GM12872 (cell line): Measurements from ENCODE around the gene VPS9D1.

ENCODE experiments used
- CTCF ChIP-seq: IDR thresholded peaks from 3 replicates; pipeline ENCODE4 v1.5.1; 2011; ENCODE audit warnings: low read depth, mild to moderate bottlenecking, low read length, moderate library complexity; ENCODE audit not compliant: insufficient read depth

VPS9D1 gene

GRCh38 chr16:89732142-89732917 lies 11.6 kb upstream of the VPS9D1 start:
- no peak for TF ChIP-seq CTCF

DNA sequence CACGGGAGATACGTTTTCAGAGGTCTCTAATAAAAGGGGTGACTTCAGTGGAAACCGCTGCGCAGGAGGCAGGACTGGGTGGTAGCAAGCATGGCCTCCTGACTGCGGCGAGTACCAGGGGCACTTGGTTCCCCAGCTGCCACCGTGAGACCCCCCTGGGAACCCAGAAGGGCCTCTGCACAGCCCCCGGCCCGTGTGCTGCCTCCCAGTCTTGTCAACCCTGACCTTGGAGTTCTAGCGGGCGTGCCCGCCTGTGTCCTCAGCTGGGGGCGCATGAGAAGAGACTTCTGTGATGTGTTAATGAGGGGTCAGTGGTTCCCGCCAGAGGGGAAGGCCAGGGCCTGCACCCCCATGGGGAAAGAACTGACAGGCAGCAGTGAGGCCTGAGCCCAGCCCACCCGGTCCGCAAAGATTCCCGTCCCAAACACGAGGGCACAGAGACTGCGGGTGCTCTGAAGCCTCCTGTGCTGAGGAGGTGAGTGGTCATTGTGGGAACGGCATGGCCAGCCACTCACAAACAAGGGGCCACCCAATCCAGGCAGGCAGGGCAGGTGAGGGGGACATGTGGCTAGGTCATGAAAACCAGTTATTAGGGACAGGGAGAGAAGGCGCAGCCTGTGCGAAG lies 10.0 kb upstream of the VPS9D1 start:
- TF ChIP-seq CTCF, result no peak

DNA sequence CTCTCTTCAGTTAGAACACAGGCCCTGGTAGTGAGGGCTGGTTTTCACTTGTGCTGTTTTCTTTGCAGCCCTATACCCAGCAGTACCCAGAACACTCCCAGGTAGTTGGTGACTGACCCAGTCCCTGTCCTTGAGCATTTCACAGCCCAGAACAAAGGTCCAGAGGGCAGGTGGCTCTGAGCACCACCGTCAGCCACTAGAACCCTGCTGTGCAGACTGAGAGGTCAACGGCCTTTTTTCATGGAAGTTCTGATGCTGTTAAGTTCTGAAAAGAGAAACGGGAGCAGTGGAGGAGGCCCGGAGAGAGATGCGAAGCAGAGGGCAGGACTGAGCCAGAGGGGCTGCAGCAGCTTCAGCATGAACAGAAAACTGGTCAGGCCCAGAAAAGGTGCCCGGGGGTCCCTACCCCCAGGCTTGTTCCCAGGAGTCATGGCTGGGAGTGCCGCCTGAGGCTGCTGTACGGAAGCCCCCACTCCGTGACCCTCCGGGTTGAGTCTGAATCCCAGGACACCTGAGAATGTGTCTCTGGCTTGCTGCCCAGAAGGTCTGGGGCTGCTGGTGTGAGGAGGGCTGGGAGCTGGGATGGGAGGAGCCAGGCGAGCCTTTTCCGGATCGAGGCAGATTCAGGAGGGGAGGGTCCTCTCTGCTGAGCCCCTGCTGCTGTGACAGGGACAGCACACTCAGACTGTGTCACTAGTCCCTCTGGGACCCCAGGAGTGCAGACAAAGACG lies 9.3 kb upstream of the VPS9D1 start:
- TF ChIP-seq CTCF, result no peak

DNA sequence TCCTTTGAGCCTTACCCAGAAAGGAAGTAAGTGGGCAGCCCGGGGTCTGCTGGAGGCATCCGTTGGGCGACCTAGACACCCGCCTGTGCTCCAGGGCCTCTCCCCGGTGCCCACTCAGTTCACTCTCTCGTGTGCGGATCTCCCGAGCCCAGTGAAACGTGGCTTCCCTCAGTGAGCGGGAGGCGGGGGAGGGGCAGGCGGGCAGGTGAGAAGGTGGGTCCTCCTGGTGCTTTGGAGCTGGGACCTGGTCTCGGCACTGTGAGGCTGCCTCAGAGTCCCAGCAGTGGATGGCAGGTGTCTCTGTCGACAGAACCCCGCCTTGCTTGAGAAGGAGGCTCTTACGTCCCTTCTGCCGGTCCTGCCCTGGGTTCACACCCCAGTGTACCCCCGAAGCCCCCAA lies 8.6 kb upstream of the VPS9D1 start:
- TF ChIP-seq CTCF, result no peak

DNA sequence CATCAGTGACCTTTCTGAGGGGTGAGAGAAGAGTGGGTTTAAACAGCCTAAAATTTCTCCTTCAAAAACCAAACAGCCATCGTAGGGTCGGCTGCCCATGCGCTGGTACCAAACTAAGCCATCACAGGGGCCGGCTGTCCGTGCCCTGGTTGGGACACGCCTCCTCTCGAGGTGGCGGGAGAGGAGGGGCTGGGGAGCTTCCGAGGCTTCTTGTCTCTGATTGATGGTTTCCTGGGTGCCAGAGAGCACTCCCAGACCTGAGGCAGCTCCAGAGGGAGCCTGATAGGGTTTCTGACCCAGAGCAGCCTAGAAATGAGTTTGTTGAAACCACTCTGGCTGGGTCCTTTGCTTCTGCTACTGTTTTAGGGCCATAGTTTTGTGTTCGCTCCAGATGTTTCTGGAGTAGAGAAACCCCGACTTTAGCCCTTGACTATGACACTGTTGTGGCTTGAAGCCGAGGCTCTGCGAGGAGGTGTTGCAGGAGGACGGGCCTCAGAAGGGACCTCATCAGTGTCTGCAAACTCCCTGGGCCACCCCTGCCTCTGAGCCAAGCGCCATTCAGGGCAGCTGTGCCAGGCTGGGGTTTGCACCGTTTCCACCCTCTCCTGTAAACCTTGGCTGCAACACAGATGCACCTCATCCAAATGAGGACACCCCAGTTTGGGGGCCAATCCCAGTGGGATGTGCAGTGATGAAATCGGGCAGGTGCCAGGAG lies 6.9 kb upstream of the VPS9D1 start:
- TF ChIP-seq CTCF, result no peak

- no peak for TF ChIP-seq CTCF
Measured at GRCh38 chr16:89723279-89724250, 2.9 kb upstream of the VPS9D1 start.
